Parathyroid adenoma (tissue), 2 donors: Measurements from ENCODE around the gene RSL1D1.
A peak's percentile ranks its signal among the peaks of the same experiment; 100 is the strongest.

Experiments
- H2AFZ ChIP-seq: fragments of 300-600 bp; sonication (generic); one replicate; pipeline ENCODE4 v1.7.0; 2017; ENCODE audit warnings: antibody characterized with exemption, mild to moderate bottlenecking
- H3K27ac ChIP-seq: fragments of 300-600 bp; sonication (generic); one replicate; pipeline ENCODE4 v1.7.0; 2017
- H3K27me3 ChIP-seq: fragments of 300-600 bp; sonication (generic); one replicate; pipeline ENCODE4 v1.7.0; 2017; ENCODE audit warnings: low read length; ENCODE audit not compliant: control insufficient read depth, insufficient read depth
- H3K36me3 ChIP-seq: fragments of 300-600 bp; sonication (generic); one replicate; pipeline ENCODE4 v1.7.0; 2017; ENCODE audit warnings: low read length; ENCODE audit not compliant: control insufficient read depth, insufficient read depth
- H3K4me1 ChIP-seq: fragments of 300-600 bp; sonication (generic); one replicate; pipeline ENCODE4 v1.7.0; 2017; ENCODE audit warnings: control low read depth
- H3K4me2 ChIP-seq: fragments of 300-600 bp; sonication (generic); one replicate; pipeline ENCODE4 v1.7.0; 2017; ENCODE audit warnings: low read length
- H3K4me3 ChIP-seq: fragments of 300-600 bp; sonication (generic); one replicate; pipeline ENCODE4 v1.7.0; 2017; ENCODE audit warnings: low read depth, low read length
- H3K79me2 ChIP-seq: fragments of 300-600 bp; sonication (generic); one replicate; pipeline ENCODE4 v1.7.0; 2017; ENCODE audit warnings: control low read depth
- H3K9ac ChIP-seq: fragments of 300-600 bp; sonication (generic); one replicate; pipeline ENCODE4 v1.7.0; 2017; ENCODE audit warnings: mild to moderate bottlenecking
- H3K9me3 ChIP-seq: fragments of 300-600 bp; sonication (generic); one replicate; pipeline ENCODE4 v1.7.0; 2017; ENCODE audit warnings: low read length; ENCODE audit not compliant: control insufficient read depth
- TF ChIP-seq, protein P1 (sequence below): fragments of 300-600 bp; sonication (generic); IDR thresholded peaks from one replicate; pipeline ENCODE4 v1.7.0; 2017; ENCODE audit warnings: antibody characterized with exemption, mild to moderate bottlenecking
- donor health status: primary hyperparathyroidism.

Gene RSL1D1

DNA sequence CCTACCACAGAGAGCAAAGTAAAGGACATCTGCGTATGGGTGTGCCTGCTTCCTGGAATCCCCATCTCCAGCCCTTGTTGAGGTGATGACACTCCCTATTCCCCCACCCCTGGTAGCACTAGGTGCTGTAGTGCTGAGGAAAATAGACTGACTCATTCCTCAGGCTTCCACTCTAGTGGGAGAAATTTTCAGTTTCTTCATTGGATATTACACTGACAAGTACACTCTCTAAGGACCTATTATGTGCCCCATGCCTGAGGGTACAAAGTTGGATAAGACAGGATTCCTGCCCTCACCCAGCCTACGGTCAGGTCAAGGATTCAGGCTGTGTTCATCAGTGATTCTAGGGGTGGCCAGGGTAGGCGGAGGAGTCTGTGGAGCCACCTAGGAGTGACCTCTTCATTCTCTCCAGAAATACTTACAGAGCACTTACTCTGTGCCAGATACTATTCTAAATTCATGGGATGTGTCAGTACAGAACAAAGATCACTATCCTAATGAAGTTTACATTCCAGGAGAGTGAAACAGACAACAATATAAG, 49.8 kb downstream of the RSL1D1 start:
- Histone ChIP-seq H2AFZ (no peak overlapping the region), H3K4me2 (no peak overlapping the region), H3K9me3 (no peaks in the 10 kb centered on the region), H3K27me3 (no peaks in the 10 kb centered on the region), H3K4me3 (no peak overlapping the region), H3K4me1 (peaks cover 6% of the 10 kb centered on the region), H3K79me2 (peaks cover 4% of the 10 kb centered on the region), H3K27ac (no peak overlapping the region), H3K36me3 (no peaks in the 10 kb centered on the region), H3K9ac (no peak overlapping the region)
- TF ChIP-seq, protein P1, sequence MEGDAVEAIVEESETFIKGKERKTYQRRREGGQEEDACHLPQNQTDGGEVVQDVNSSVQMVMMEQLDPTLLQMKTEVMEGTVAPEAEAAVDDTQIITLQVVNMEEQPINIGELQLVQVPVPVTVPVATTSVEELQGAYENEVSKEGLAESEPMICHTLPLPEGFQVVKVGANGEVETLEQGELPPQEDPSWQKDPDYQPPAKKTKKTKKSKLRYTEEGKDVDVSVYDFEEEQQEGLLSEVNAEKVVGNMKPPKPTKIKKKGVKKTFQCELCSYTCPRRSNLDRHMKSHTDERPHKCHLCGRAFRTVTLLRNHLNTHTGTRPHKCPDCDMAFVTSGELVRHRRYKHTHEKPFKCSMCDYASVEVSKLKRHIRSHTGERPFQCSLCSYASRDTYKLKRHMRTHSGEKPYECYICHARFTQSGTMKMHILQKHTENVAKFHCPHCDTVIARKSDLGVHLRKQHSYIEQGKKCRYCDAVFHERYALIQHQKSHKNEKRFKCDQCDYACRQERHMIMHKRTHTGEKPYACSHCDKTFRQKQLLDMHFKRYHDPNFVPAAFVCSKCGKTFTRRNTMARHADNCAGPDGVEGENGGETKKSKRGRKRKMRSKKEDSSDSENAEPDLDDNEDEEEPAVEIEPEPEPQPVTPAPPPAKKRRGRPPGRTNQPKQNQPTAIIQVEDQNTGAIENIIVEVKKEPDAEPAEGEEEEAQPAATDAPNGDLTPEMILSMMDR = no peak

- no peak overlapping the region for H2AFZ ChIP-seq
Observed at GRCh38 chr16:11800382-11800718, 51.0 kb downstream of the RSL1D1 start.

GRCh38 chr16:11799509-11800381, 51.6 kb downstream of the RSL1D1 start:
- H3K79me2 ChIP-seq = peaks cover 8% of the 10 kb centered on the region
- H3K4me1 ChIP-seq = peaks cover 8% of the 10 kb centered on the region
- H3K4me3 ChIP-seq = no peak overlapping the region
- H3K9me3 ChIP-seq = no peaks in the 10 kb centered on the region
- no peak overlapping the region for H3K27ac ChIP-seq
- no peak overlapping the region for H2AFZ ChIP-seq
- H3K36me3 ChIP-seq = no peaks in the 10 kb centered on the region
- no peaks in the 10 kb centered on the region for H3K27me3 ChIP-seq
- H3K9ac ChIP-seq = no peak overlapping the region
- H3K4me2 ChIP-seq = no peak overlapping the region
- TF ChIP-seq, protein P1 = no peak

More at GRCh38 chr16:11800382-11800718, 51.0 kb downstream of the RSL1D1 start:
- no peaks in the 10 kb centered on the region for H3K36me3 ChIP-seq
- H3K4me2 ChIP-seq = no peak overlapping the region
- no peak overlapping the region for H3K4me3 ChIP-seq
- H3K27ac ChIP-seq = no peak overlapping the region
- H3K9me3 ChIP-seq = no peaks in the 10 kb centered on the region
- TF ChIP-seq, protein P1 = no peak
- H3K79me2 ChIP-seq = peaks cover 8% of the 10 kb centered on the region
- H3K9ac ChIP-seq = no peak overlapping the region
- H3K27me3 ChIP-seq = no peaks in the 10 kb centered on the region
- peaks cover 6% of the 10 kb centered on the region for H3K4me1 ChIP-seq

- H3K4me2 ChIP-seq = no peak overlapping the region
- no peaks in the 10 kb centered on the region for H3K27me3 ChIP-seq
- H2AFZ ChIP-seq = no peak overlapping the region
- peaks cover 8% of the 10 kb centered on the region for H3K79me2 ChIP-seq
- H3K9me3 ChIP-seq = no peaks in the 10 kb centered on the region
- no peaks in the 10 kb centered on the region for H3K36me3 ChIP-seq
- H3K4me3 ChIP-seq = no peak overlapping the region
- TF ChIP-seq, protein P1 = no peak
- H3K27ac ChIP-seq = no peak overlapping the region
- H3K4me1 ChIP-seq = peaks cover 13% of the 10 kb centered on the region
- H3K9ac ChIP-seq = no peak overlapping the region
Observed at GRCh38 chr16:11799017-11799381, 52.3 kb downstream of the RSL1D1 start.

DNA sequence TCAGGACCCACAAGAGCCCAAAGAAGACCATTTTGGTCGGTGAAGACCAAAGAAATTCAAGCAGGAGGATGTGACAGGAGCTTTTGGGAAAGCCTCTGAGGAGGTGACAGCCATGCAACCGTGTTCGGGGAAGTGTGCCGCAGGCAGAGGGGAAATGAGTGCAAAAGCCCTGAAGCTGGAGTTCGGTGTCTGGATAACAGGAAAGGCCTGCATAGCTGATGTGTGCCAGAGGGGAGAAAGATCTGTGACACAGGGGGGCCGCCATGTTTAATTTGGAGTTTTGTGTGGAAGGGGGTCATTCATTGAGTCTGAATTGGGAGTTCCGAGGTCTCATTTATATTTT, 53.4 kb downstream of the RSL1D1 start:
- Histone ChIP-seq H3K27ac (peak overlapping the region; percentile 91), H3K4me1 (peaks cover 18% of the 10 kb centered on the region), H2AFZ (peak overlapping the region; percentile 98), H3K4me3 (peak overlapping the region; percentile 73), H3K27me3 (no peaks in the 10 kb centered on the region), H3K4me2 (peak overlapping the region; percentile 96), H3K36me3 (no peaks in the 10 kb centered on the region), H3K79me2 (peaks cover 12% of the 10 kb centered on the region), H3K9ac (peak overlapping the region; percentile 47), H3K9me3 (no peaks in the 10 kb centered on the region)
- TF ChIP-seq, protein P1 = no peak
